ENCODE data around the gene TAS2R41.
"Not testable (repeated sequence)": the region's sequence is repeated elsewhere in the genome, so short reads cannot be mapped to it uniquely, and the experiment has no call there.

The TAS2R41 gene

GRCh38 chr7:143456992-143457793 lies 20.5 kb upstream of the TAS2R41 start:
- DNase-seq = no peak

GRCh38 chr7:143458263-143458662 lies 19.4 kb upstream of the TAS2R41 start:
- no peak for DNase-seq

GRCh38 chr7:143458681-143459080 lies 19.0 kb upstream of the TAS2R41 start:
- no peak for DNase-seq

GRCh38 chr7:143459359-143459758 lies 18.3 kb upstream of the TAS2R41 start:
- DNase-seq = no peak

- DNase-seq = no peak
Measured at GRCh38 chr7:143460271-143460979, 17.2 kb upstream of the TAS2R41 start.

- no peak for DNase-seq
Measured at GRCh38 chr7:143462045-143462444, 15.6 kb upstream of the TAS2R41 start.

- DNase-seq = no peak
Measured at GRCh38 chr7:143463556-143463955, 14.1 kb upstream of the TAS2R41 start.

GRCh38 chr7:143463957-143464356 lies 13.7 kb upstream of the TAS2R41 start:
- DNase-seq = no peak

- no peak for DNase-seq
Measured at GRCh38 chr7:143467724-143468123, 9.9 kb upstream of the TAS2R41 start.

GRCh38 chr7:143472071-143472689 lies 5.5 kb upstream of the TAS2R41 start:
- not testable (repeated sequence) for DNase-seq

GRCh38 chr7:143479055-143479766 lies 1.5 kb downstream of the TAS2R41 start:
- no peak for DNase-seq

GRCh38 chr7:143480501-143480900 lies 2.8 kb downstream of the TAS2R41 start:
- DNase-seq = no peak

- DNase-seq = no peak
Measured at GRCh38 chr7:143484119-143484518, 6.4 kb downstream of the TAS2R41 start.

GRCh38 chr7:143485094-143485493 lies 7.4 kb downstream of the TAS2R41 start:
- DNase-seq = no peak

GRCh38 chr7:143485500-143485899 lies 7.8 kb downstream of the TAS2R41 start:
- DNase-seq = no peak

GRCh38 chr7:143486266-143486665 lies 8.6 kb downstream of the TAS2R41 start:
- not testable (repeated sequence) for DNase-seq

GRCh38 chr7:143487061-143487460 lies 9.4 kb downstream of the TAS2R41 start:
- DNase-seq = no peak

GRCh38 chr7:143487566-143487965 lies 9.9 kb downstream of the TAS2R41 start:
- DNase-seq = no peak

- no peak for DNase-seq
Measured at GRCh38 chr7:143490717-143491306, 13.1 kb downstream of the TAS2R41 start.

GRCh38 chr7:143492043-143492471 lies 14.4 kb downstream of the TAS2R41 start:
- no peak for DNase-seq

- DNase-seq = no peak
Measured at GRCh38 chr7:143492799-143493739, 15.4 kb downstream of the TAS2R41 start.

GRCh38 chr7:143493751-143494150 lies 16.1 kb downstream of the TAS2R41 start:
- DNase-seq = no peak

Measured in NCI-H2107 (cell line).